Measurements from ENCODE around the gene LYSMD4.

DNA sequence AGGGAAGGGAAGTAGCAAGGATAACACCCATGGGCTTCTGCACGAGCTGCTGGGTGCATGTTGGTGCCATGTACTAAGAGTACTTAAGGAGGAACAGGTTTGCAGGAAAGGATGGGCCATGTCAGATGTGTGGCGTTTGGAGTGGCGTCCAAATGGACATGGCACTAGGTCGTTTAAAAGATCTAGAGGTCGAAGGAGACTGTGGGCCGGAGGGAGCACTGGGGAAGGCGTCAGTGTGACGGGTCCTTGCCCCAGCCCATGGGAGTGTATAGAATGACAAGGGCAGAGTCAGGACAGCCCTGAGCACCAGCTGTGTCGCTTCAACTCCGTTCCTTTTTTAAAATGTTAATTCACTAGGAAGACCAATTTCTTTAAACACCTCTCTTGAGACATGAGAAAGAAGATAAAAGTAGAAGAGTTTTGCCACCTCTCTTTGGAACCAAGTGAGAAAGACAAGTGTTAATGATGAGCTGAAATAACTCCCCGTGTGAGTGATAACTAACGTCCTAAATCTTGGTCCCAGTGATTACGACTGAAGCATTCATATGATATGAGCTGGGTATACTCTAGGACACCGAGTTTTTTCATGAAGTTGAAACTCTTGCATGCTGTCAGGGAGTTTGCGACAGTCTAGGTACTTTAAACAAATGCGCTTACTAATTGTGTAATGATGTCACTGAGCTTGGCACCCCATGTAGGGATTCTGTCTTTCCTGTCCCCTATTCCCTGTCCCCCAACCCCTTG is 23.8 kb downstream of the LYSMD4 start:
- TF ChIP-seq, protein P1, sequence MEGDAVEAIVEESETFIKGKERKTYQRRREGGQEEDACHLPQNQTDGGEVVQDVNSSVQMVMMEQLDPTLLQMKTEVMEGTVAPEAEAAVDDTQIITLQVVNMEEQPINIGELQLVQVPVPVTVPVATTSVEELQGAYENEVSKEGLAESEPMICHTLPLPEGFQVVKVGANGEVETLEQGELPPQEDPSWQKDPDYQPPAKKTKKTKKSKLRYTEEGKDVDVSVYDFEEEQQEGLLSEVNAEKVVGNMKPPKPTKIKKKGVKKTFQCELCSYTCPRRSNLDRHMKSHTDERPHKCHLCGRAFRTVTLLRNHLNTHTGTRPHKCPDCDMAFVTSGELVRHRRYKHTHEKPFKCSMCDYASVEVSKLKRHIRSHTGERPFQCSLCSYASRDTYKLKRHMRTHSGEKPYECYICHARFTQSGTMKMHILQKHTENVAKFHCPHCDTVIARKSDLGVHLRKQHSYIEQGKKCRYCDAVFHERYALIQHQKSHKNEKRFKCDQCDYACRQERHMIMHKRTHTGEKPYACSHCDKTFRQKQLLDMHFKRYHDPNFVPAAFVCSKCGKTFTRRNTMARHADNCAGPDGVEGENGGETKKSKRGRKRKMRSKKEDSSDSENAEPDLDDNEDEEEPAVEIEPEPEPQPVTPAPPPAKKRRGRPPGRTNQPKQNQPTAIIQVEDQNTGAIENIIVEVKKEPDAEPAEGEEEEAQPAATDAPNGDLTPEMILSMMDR (IDR thresholded peaks at IDR 0.05) = no peak
- TF ChIP-seq EP300 (IDR thresholded peaks at IDR 0.05) = no peak
- TF ChIP-seq POLR2AphosphoS5 (IDR thresholded peaks at IDR 0.05) = no peak

Measured in upper lobe of left lung (tissue), 4 donors.